Measurements from ENCODE around the gene CNNM2. TPM values are rescaled to one million over a fixed set of nuclear protein-coding genes. Genes with fewer than 3 reads are reported as not detected.
"Not testable (repeated sequence)": the region's sequence is repeated elsewhere in the genome, so short reads cannot be mapped to it uniquely, and the experiment has no call there.

CNNM2 gene
- total and polyA plus RNA-seq, 2 experiments from 2014 or later: 1.0 to 5.7 TPM

- Histone ChIP-seq H3K9ac (no peak overlapping the region), H3K36me3 (ENCODE audit: low read depth) (no peaks in the 10 kb centered on the region), H3K4me3 (no peak overlapping the region), H3K27me3 (replicated peaks; ENCODE audit: insufficient read depth) (no peaks in the 10 kb centered on the region), H3K4me2 (ENCODE audit: unreplicated experiment) (no peak overlapping the region), H3K9me2 (ENCODE audit: insufficient read depth) (no peaks in the 10 kb centered on the region), H4K20me1 (ENCODE audit: insufficient read depth) (no peaks in the 10 kb centered on the region), H3K9me3 (ENCODE audit: low read depth) (no peaks in the 10 kb centered on the region), H2AFZ (no peak overlapping the region), H3K4me1 (ENCODE audit: insufficient read depth) (no peaks in the 10 kb centered on the region), H3K79me2 (ENCODE audit: insufficient read depth) (no peaks in the 10 kb centered on the region), H3K27ac (no peak overlapping the region), H3F3A (ENCODE audit: insufficient read depth) (no peaks in the 10 kb centered on the region)
- in situ Hi-C loops (cut with MboI): loop anchor here (10.0 kb wide), 1 partner anchor 127 kb away; no protein-coding TSS in a partner anchor
- 87% methylated on average over 12 of the region's 12 CpGs for WGBS, 2 experiments (ENCODE audit: low coverage in 1 of 2, low lambda C conversion rate in 2 of 2, missing lambda C conversion rate in 2 of 2)
- TF ChIP-seq EZH2 (IDR thresholded peaks at IDR 0.05; ENCODE audit: insufficient read depth, poor library complexity, severe bottlenecking): no peak
- no peak for TF ChIP-seq EZH2phosphoT487 (IDR thresholded peaks at IDR 0.05; ENCODE audit: insufficient read depth, low read depth)
- DNase-seq: no peak
Observed at GRCh38 chr10:102927311-102928010, 9.4 kb downstream of the CNNM2 start.

GRCh38 chr10:102928442-102928841, 10.3 kb downstream of the CNNM2 start:
- not testable (repeated sequence) for H3K4me2 ChIP-seq (ENCODE audit: unreplicated experiment); H3K4me3 ChIP-seq; H3K27ac ChIP-seq; DNase-seq; H3K9ac ChIP-seq; H3K27me3 ChIP-seq (replicated peaks; ENCODE audit: insufficient read depth); H3K36me3 ChIP-seq (ENCODE audit: low read depth); H3F3A ChIP-seq (ENCODE audit: insufficient read depth); H3K9me2 ChIP-seq (ENCODE audit: insufficient read depth); H2AFZ ChIP-seq; H3K9me3 ChIP-seq (ENCODE audit: low read depth); H3K79me2 ChIP-seq (ENCODE audit: insufficient read depth); H4K20me1 ChIP-seq (ENCODE audit: insufficient read depth); H3K4me1 ChIP-seq (ENCODE audit: insufficient read depth)
- WGBS, 2 experiments (ENCODE audit: low coverage in 1 of 2, low lambda C conversion rate in 2 of 2, missing lambda C conversion rate in 2 of 2): 94 to 96% methylated on average over 5 of the region's 5 CpGs
- in situ Hi-C loops (cut with MboI): loop anchor here (10.0 kb wide), 1 partner anchor 126 kb away; no protein-coding TSS in a partner anchor

- Histone ChIP-seq H3K9me2 (ENCODE audit: insufficient read depth) (no peaks in the 10 kb centered on the region), H3K36me3 (ENCODE audit: low read depth) (no peaks in the 10 kb centered on the region), H3K27me3 (replicated peaks; ENCODE audit: insufficient read depth) (no peaks in the 10 kb centered on the region), H3K9me3 (ENCODE audit: low read depth) (no peaks in the 10 kb centered on the region), H2AFZ (no peak overlapping the region), H4K20me1 (ENCODE audit: insufficient read depth) (no peaks in the 10 kb centered on the region), H3K9ac (no peak overlapping the region), H3K4me3 (no peak overlapping the region), H3K79me2 (ENCODE audit: insufficient read depth) (no peaks in the 10 kb centered on the region), H3K4me1 (ENCODE audit: insufficient read depth) (no peaks in the 10 kb centered on the region), H3F3A (ENCODE audit: insufficient read depth) (no peaks in the 10 kb centered on the region), H3K4me2 (ENCODE audit: unreplicated experiment) (no peak overlapping the region), H3K27ac (no peak overlapping the region)
- 85 to 95% methylated on average over 2 of the region's 2 CpGs for WGBS, 2 experiments (ENCODE audit: low coverage in 1 of 2, low lambda C conversion rate in 2 of 2, missing lambda C conversion rate in 2 of 2)
- TF ChIP-seq EZH2 (IDR thresholded peaks at IDR 0.05; ENCODE audit: insufficient read depth, poor library complexity, severe bottlenecking): no peak
- no peak for TF ChIP-seq EZH2phosphoT487 (IDR thresholded peaks at IDR 0.05; ENCODE audit: insufficient read depth, low read depth)
- no peak for DNase-seq
- in situ Hi-C loops (cut with MboI): no loop called here
Observed at GRCh38 chr10:102930720-102931119, 12.6 kb downstream of the CNNM2 start.

GRCh38 chr10:102931643-102932042, 13.5 kb downstream of the CNNM2 start:
- in situ Hi-C loops (cut with MboI): no loop called here
- Histone ChIP-seq H3K36me3 (ENCODE audit: low read depth) (no peaks in the 10 kb centered on the region), H4K20me1 (ENCODE audit: insufficient read depth) (no peaks in the 10 kb centered on the region), H3K9ac (no peak overlapping the region), H3K27me3 (replicated peaks; ENCODE audit: insufficient read depth) (no peaks in the 10 kb centered on the region), H2AFZ (no peak overlapping the region), H3K4me2 (ENCODE audit: unreplicated experiment) (no peak overlapping the region), H3K9me2 (ENCODE audit: insufficient read depth) (no peaks in the 10 kb centered on the region), H3F3A (ENCODE audit: insufficient read depth) (no peaks in the 10 kb centered on the region), H3K79me2 (ENCODE audit: insufficient read depth) (no peaks in the 10 kb centered on the region), H3K4me1 (ENCODE audit: insufficient read depth) (no peaks in the 10 kb centered on the region), H3K4me3 (no peak overlapping the region), H3K27ac (no peak overlapping the region), H3K9me3 (ENCODE audit: low read depth) (no peaks in the 10 kb centered on the region)
- no peak for TF ChIP-seq EZH2phosphoT487 (IDR thresholded peaks at IDR 0.05; ENCODE audit: insufficient read depth, low read depth)
- TF ChIP-seq EZH2 (IDR thresholded peaks at IDR 0.05; ENCODE audit: insufficient read depth, poor library complexity, severe bottlenecking): no peak
- WGBS, 2 experiments (ENCODE audit: low coverage in 1 of 2, low lambda C conversion rate in 2 of 2, missing lambda C conversion rate in 2 of 2): 73 to 84% methylated on average over 5 of the region's 5 CpGs
- DNase-seq: no peak

- Histone ChIP-seq H2AFZ (no peak overlapping the region), H4K20me1 (ENCODE audit: insufficient read depth) (no peaks in the 10 kb centered on the region), H3F3A (ENCODE audit: insufficient read depth) (no peaks in the 10 kb centered on the region), H3K27ac (no peak overlapping the region), H3K4me1 (ENCODE audit: insufficient read depth) (no peaks in the 10 kb centered on the region), H3K27me3 (replicated peaks; ENCODE audit: insufficient read depth) (no peaks in the 10 kb centered on the region), H3K9me2 (ENCODE audit: insufficient read depth) (no peaks in the 10 kb centered on the region), H3K79me2 (ENCODE audit: insufficient read depth) (no peaks in the 10 kb centered on the region), H3K4me2 (ENCODE audit: unreplicated experiment) (no peak overlapping the region), H3K9ac (no peak overlapping the region), H3K9me3 (ENCODE audit: low read depth) (no peaks in the 10 kb centered on the region), H3K4me3 (no peak overlapping the region), H3K36me3 (ENCODE audit: low read depth) (no peaks in the 10 kb centered on the region)
- in situ Hi-C loops (cut with MboI): no loop called here
- no peak for DNase-seq
- 90 to 92% methylated on average over 4 of the region's 4 CpGs for WGBS, 2 experiments (ENCODE audit: low coverage in 1 of 2, low lambda C conversion rate in 2 of 2, missing lambda C conversion rate in 2 of 2)
- TF ChIP-seq EZH2 (IDR thresholded peaks at IDR 0.05; ENCODE audit: insufficient read depth, poor library complexity, severe bottlenecking) (no peak), EZH2phosphoT487 (IDR thresholded peaks at IDR 0.05; ENCODE audit: insufficient read depth, low read depth) (no peak)
Observed at GRCh38 chr10:102935505-102935904, 17.4 kb downstream of the CNNM2 start.
